ENCODE results near the gene TMEM247. TPM values are rescaled to one million over a fixed set of nuclear protein-coding genes. Genes with fewer than 3 reads are reported as not detected.

The TMEM247 gene
- total and polyA plus RNA-seq, 2 donors (not counting 3 experiments of a cell fraction or from before 2014, with no cell fraction given): not detected

DNA sequence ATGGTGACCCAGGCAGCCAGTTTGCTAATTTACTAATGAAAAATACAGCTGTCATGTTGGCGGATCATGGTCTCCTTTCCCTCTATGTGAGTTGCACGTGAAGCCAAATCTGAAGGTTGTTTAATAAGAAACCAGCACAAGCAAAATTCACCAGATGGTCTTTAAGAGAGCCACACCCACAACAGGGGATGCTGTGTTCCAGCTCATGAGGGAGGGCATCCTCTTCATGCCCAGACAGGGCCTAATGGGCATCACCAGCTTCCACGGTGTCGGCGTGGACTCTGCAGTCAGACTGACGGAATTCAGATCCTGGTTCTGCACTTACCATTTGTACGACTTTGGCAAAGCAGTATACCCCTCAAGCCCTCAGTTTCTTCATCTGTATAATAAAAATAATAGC lies 39.9 kb downstream of the TMEM247 start:
- no peaks in the 10 kb centered on the region for H3K79me2 ChIP-seq (ENCODE audit: control insufficient read depth, insufficient read depth, low read length)
- no peaks in the 10 kb centered on the region for H3K9me3 ChIP-seq (replicated peaks; ENCODE audit: control insufficient read depth, insufficient read depth, low read length)
- H2AFZ ChIP-seq (ENCODE audit: low read depth, low read length): no peak overlapping the region
- no peak overlapping the region for H3K9ac ChIP-seq (replicated peaks; ENCODE audit: extremely low read depth, insufficient read depth, low read length)
- H4K20me1 ChIP-seq (replicated peaks; ENCODE audit: control insufficient read depth, extremely low read depth, insufficient read depth, low read length): no peaks in the 10 kb centered on the region
- ChIA-PET POLR2A (no interaction called here), CTCF (no interaction called here)
- TF ChIP-seq, protein P1, sequence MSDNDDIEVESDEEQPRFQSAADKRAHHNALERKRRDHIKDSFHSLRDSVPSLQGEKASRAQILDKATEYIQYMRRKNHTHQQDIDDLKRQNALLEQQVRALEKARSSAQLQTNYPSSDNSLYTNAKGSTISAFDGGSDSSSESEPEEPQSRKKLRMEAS (IDR thresholded peaks at IDR 0.05; ENCODE audit: insufficient read depth, insufficient read length): no peak
- TF ChIP-seq POLR2AphosphoS5 (IDR thresholded peaks at IDR 0.05; ENCODE audit: insufficient read depth, low read depth, low read length) (no peak), MYC (IDR thresholded peaks at IDR 0.05; ENCODE audit: low read depth, low read length) (no peak), GATA2 (IDR thresholded peaks at IDR 0.05; ENCODE audit: insufficient read depth, insufficient read length, low read depth, low read length) (no peak), EZH2 (IDR thresholded peaks at IDR 0.05; ENCODE audit: borderline replicate concordance, low read depth, low read length, severe bottlenecking) (no peak), POLR2A (IDR thresholded peaks at IDR 0.05; ENCODE audit: low read depth, low read length) (no peak), JUN (IDR thresholded peaks at IDR 0.05; ENCODE audit: borderline replicate concordance, insufficient read depth, insufficient read length, low read depth) (no peak), FOS (IDR thresholded peaks at IDR 0.05; ENCODE audit: borderline replicate concordance, insufficient read depth, low read length) (no peak)
- TF ChIP-seq, protein P2, sequence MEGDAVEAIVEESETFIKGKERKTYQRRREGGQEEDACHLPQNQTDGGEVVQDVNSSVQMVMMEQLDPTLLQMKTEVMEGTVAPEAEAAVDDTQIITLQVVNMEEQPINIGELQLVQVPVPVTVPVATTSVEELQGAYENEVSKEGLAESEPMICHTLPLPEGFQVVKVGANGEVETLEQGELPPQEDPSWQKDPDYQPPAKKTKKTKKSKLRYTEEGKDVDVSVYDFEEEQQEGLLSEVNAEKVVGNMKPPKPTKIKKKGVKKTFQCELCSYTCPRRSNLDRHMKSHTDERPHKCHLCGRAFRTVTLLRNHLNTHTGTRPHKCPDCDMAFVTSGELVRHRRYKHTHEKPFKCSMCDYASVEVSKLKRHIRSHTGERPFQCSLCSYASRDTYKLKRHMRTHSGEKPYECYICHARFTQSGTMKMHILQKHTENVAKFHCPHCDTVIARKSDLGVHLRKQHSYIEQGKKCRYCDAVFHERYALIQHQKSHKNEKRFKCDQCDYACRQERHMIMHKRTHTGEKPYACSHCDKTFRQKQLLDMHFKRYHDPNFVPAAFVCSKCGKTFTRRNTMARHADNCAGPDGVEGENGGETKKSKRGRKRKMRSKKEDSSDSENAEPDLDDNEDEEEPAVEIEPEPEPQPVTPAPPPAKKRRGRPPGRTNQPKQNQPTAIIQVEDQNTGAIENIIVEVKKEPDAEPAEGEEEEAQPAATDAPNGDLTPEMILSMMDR (IDR thresholded peaks at IDR 0.05; ENCODE audit: extremely low read depth in 1 of 2, insufficient read depth in 1 of 2, low read depth in 1 of 2, low read length in 2 of 2): no peak
- intact Hi-C loops (cut with micrococcal nuclease): no loop called here
- BruUV-seq (replicated peaks): no TSS peak
- no peaks in the 10 kb centered on the region for H3K27me3 ChIP-seq (ENCODE audit: control insufficient read depth in 2 of 2, insufficient read depth in 2 of 2, low read length in 2 of 2)
- H3K9me1 ChIP-seq (replicated peaks; ENCODE audit: control insufficient read depth, extremely low read depth, insufficient read depth, low read length): no peaks in the 10 kb centered on the region
- H3K36me3 ChIP-seq (ENCODE audit: control insufficient read depth in 2 of 2, extremely low read depth in 1 of 2, insufficient read depth in 2 of 2, low read length in 2 of 2): no peaks in the 10 kb centered on the region
- no peaks in the 10 kb centered on the region for H3K4me1 ChIP-seq (ENCODE audit: control insufficient read depth, extremely low read depth, insufficient read depth, low read length)
- H3K4me2 ChIP-seq (ENCODE audit: insufficient read depth, low read length): no peak overlapping the region
- dilution Hi-C loops (cut with MboI; ENCODE audit: extremely low pct_ligation_motif_present, low sequenced_read_pairs): no loop called here
- FAIRE-seq: no peak
- no peak overlapping the region for H3K4me3 ChIP-seq (replicated peaks in 1 of 3; ENCODE audit: insufficient read depth in 1 of 3, low read depth in 1 of 3, low read length in 3 of 3)
- DNase-seq (ENCODE audit: low read depth, low spot score): no peak
- H3K27ac ChIP-seq (ENCODE audit: insufficient read depth, low read depth, low read length): no peak overlapping the region
